HG03280 (cell line): Measurements from ENCODE around the gene CIDEC.

Experiments
- ATAC-seq: cut with Tn5 transposase; IDR thresholded peaks from one replicate; pipeline ENCODE4 v1.9.1; 2021; ENCODE audit warnings: mild to moderate bottlenecking, moderate library complexity; ENCODE audit not compliant: unreplicated experiment

The CIDEC gene, protein sequence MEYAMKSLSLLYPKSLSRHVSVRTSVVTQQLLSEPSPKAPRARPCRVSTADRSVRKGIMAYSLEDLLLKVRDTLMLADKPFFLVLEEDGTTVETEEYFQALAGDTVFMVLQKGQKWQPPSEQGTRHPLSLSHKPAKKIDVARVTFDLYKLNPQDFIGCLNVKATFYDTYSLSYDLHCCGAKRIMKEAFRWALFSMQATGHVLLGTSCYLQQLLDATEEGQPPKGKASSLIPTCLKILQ

DNA sequence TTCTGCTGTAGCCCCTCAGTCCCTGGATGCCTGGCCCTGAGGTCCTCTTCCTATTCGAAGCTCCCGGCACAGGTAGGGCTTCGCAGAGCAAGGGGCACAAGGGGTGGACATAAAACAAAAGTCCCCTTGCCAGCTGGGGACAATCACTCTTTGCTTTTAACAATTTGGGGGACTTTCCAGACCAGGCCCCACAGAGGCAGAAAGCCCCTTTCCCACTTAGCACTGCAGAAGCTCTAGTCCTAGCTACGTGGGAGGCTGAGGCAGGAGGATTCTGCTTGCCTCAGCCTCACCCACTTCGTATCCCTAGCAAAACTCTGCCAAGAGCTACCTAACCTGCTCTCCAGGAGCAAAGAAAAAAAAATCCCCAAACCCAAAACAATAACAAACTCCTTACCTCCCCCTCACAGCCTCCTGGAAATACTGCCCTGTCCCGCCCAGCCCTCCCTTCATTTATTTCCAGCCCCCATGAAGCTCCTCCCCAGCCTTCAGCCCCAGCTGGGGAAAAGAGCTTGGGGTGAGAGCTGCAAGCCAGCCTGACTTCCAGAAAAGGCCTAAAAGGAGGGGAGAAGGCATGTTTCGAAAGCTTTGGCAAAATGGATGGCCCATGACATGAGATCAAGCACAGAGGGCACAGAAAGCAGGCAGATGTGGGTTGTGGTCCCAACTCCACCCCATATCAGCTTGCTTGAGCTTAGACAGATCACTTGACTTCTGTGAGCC, at the start of gene CIDEC:
TSS of gene CIDEC (minus strand) at position 424 of the 720 bp plus-strand sequence. CDS start 1,767 bp downstream, outside the sequence.
- no peak for ATAC-seq

DNA sequence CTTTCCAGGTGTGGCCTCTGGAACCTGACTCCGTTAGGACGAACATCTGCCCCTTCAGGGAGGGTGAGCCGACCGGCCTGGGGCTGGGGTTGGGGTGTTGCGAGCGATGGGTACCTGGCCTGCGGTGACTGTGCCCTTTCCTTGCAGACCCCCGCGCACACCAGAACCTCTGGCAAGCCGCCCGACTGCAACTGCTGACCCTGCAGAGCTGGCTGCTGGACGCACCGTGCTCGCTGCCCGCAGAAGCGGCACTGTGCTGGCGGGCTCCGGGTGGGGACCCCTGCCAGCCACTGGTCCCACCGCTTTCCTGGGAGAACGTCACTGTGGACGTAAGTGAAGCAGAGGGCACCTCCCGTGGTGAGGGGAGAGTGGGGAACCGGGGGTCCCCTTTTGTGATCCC, 48.1 kb upstream of the CIDEC start:
- no peak for ATAC-seq

DNA sequence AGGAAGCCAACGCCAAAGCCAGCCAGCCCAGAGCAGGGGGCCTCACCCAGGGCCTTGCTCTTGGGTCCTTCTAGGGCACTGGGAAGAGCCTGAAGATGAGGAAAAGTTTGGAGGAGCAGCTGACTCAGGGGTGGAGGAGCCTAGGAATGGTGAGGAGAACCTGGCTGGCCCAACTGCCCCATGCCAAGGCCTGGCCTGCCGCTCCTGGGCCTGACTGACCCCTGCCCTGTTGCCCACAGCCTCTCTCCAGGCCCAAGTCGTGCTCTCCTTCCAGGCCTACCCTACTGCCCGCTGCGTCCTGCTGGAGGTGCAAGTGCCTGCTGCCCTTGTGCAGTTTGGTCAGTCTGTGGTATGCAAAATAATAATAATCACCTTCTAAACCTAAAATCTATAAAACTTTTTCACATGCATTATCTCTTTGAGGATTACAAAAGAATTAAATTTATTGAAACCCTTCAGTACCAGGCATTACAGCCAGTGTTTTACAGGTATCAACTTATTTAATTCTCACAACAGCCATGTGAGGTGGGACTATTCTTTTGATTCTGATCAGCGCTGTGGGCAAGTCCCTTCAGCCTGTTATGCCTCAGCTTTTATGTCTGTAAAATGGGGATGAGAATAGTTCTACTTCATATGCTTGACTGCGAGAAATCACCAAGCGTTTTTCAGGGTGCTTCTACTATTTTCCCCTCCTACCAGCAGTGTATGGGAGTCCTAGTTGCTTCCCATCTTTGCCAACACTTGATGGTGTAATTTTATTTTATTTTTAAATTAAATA, 38.4 kb upstream of the CIDEC start:
- ATAC-seq: no peak

DNA sequence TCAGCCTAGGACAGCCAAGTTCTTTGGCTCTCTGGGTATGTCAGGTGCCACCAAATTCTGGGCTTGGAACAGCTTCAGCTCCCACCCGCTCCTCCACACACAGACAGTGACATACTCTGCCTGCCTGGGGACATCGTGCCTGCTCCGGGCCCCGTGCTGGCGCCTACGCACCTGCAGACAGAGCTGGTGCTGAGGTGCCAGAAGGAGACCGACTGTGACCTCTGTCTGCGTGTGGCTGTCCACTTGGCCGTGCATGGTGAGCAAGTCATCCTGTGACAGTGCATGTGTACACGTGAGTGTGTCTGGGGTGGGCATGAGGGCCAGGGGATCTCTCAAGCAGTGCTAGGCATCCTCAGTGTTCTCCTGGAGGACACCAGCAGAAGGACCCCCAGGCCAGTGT, 37.8 kb upstream of the CIDEC start:
- ATAC-seq: no peak

DNA sequence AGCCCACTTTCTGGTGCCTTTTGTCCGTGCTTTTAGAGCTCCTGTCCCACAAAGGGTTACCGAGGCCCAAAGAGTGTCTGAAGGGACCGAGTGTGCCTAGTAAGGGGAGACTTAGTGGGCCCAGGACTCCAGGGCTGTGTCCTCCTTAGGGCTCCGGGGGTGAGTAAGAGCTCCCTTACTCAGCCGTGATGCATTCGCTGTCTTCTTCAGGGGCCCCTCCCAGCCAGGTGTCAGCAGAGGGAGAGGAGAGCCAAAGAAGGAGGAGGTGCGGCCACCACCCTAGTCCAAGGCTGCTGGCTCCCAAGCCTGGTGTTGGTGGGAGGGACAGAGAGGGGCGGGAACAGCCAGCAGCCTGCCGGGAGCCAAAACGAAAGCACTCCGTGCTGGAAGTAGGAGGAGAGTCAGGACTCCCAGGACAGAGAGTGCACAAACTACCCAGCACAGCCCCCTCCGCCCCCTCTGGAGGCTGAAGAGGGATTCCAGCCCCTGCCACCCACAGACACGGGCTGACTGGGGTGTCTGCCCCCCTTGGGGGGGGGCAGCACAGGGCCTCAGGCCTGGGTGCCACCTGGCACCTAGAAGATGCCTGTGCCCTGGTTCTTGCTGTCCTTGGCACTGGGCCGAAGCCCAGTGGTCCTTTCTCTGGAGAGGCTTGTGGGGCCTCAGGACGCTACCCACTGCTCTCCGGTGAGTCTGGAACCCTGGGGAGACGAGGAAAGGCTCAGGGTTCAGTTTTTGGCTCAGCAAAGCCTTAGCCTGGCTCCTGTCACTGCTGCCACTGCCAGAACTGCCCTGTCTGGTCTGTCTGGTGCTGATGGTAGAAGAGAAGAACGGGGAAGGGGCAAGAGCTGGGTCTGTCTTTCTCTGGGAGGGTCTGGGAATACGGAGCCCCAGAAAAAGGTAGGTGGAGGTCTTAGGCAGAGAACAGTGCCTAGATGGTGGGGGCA, 37.0 kb upstream of the CIDEC start, which contains the start of gene IL17RC:
TSS of gene IL17RC (plus strand) at position 365 of the 947 bp plus-strand sequence. CDS start at position 583, 218 bp downstream.
- ATAC-seq: no peak

DNA sequence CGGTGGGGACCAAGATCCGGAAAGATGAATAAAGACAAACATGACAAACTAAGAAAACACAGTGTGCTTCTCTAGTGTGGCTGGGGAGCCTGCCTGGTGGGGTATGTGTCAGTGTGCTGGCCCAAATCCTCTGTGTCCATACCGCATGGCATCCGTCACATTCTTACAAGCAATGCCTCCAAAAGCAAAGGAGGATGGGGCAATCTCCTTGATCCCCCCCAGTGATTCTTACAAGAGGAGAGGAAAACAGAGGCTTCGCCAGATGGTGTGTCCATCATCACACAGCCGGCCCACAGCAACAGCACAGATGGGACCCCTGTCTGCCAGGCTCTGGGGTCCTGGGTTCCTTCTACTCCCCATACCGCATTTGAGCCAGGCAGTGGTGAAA, 36.3 kb upstream of the CIDEC start:
- ATAC-seq: no peak

DNA sequence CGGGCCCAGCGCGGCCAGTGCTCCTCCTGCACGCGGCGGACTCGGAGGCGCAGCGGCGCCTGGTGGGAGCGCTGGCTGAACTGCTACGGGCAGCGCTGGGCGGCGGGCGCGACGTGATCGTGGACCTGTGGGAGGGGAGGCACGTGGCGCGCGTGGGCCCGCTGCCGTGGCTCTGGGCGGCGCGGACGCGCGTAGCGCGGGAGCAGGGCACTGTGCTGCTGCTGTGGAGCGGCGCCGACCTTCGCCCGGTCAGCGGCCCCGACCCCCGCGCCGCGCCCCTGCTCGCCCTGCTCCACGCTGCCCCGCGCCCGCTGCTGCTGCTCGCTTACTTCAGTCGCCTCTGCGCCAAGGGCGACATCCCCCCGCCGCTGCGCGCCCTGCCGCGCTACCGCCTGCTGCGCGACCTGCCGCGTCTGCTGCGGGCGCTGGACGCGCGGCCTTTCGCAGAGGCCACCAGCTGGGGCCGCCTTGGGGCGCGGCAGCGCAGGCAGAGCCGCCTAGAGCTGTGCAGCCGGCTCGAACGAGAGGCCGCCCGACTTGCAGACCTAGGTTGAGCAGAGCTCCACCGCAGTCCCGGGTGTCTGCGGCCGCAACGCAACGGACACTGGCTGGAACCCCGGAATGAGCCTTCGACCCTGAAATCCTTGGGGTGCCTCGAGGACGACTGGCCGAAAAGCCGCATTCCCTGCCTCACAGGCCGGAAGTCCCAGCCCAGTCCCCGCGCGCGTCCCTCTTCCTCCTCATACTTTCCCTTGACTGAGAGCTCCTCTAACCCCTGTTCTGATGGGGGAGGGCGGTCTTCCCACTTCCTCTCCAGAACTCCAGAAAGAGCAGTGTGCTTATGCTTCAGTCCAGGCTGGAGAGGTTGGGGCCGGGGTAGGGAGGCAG, 35.4 kb upstream of the CIDEC start:
- ATAC-seq: no peak

DNA sequence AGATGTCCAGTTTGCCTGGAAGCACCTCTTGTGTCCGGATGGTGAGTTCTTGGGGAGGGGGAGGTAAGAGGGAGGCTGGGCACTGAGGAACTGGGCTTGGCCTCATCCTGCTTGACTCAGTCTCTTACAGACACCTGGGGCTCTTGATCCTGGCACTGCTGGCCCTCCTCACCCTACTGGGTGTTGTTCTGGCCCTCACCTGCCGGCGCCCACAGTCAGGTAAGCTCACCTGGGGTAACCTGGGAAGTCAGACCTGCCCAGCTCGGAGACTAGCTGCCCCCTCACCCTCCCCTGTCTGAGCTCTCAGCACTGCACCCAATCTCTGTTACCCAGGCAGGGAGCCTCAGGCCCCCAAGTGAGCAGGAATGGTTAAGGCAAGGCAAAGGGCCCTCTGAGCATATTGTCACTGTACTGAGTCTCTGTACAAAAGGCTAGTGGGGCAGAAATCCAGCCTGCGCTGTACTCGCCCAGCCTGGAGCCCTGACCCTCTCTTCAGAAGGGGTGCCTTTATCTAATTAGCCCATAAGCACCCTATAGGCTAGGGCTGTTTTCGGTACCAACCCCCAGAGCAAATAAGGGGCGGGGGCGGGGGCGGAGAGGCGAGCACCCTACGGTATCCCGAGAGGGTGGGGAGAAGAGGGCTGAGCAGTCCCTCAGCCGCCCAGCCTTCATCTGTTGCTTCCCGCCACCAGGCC, 34.7 kb upstream of the CIDEC start:
- ATAC-seq: no peak

DNA sequence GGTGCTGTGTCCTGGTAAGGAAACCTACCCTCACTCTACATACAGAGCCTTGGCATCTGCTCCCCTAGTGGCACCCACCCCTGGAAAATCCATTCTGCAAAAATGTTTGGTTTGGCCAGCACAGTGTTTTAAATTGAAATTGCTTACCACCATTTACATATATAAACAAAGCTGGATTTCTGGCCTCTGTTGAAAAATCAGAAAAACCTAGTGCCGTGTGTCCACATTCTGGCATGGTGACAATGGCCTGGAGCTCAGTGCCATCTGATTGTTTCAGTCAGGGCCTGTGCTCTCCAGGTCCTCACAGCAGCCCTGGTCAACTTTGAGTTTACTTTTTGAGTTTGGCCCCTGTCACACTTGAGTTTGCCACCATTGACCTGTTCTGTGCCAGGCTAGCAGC, 34.0 kb upstream of the CIDEC start:
- ATAC-seq: no peak

DNA sequence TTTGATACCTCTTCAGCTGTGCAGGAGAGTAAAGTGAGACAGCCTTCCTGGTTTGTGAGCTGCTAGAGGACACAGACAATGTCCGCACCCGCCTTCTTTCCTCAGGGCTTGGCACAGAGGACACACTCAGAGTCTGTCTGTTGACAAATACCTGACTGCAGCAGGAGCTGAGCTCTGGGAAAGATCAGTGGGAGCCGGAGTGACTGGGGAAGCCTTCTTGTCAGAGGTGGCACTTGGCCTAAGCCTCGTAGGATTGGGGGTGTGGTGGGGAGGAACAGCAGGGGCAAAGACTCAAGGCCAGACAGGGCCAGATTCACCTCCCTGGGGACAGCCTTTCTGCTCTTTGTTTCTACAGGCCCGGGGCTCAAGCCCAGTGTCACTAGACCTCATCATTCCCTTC, 33.5 kb upstream of the CIDEC start:
- no peak for ATAC-seq

DNA sequence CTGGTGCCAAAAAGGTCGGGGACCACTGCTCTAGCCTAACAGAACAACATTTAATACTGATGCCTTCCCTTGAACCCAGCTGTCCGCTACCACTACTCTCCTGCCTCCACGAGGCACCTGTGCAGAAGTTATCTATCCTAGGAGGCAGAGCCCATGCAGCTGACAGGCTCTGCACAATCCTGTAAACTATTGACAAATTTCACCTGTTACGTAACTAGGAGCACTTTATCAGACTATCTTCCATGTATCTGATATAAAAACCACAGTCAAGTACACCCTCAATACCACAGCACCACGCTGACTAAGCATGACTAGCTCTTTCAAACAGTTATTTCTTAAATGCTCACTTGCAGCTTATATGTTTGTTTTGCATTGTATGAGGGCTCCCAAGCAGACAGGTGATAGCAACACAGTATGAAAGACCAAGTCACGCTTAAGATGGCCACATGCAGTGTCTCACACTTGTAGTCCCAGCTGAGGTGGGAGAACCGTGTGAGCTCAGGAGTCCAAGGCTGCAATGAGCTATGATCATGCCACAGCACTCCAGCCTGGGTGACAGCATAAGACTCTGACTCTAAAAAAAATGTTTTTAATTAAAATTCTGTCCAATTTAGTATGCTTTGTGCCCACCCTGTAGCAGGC, 32.4 kb upstream of the CIDEC start:
- ATAC-seq: no peak

DNA sequence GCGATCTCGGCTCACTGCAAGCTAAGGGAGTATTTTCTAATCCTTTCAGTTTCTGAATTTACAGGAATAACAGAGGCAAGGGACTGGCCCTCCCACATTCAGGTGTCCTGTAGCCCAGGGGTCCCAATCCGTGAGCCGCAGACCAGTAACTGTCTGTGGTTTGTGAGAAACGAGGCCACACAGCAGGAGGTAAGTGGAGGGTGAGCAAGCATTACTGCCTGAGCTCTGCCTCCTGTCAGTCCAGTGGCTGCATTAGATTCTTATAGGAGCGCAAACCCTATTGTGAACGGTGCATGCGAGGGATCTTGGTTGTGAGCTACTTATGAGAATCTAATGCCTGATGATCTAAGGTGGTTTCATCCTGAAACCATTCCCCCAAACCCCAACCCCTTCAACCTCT, 31.8 kb upstream of the CIDEC start:
- no peak for ATAC-seq

DNA sequence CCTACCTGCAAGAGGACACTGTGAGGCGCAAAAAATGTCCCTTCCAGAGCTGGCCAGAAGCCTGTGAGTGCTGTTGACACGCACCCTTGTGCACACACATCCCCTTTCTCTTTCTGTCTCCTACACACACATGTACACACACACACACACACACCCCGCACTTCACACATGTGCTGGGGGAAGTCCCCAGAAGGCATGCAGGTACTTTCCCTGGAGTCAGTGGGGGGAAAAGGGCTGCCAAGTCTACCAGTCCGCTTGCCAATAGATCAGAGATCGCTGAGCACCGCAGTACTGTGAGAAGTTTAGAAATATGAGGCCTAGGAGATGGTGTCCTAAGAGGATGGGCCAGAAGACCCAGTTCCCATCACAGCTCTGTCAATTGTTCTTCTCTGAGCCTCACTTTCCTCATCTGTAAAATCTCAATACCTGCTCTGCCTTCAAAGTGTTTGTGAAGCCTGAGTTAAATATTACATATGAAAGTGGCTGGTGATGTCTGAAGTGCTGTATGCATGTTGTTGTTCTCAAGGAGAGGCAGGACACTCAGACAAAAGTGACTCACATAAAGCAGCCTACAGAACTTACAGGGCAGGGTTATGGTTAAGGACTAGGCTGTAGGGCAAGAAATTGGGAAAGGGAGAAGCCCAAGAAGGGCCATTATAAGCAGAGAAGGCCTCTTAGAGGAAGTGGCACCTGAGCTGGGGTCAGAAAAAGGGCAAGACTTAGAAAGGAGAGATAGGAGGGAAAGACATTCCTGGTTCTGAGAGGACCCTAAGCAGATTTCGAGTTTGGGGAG, 29.4 kb upstream of the CIDEC start:
- ATAC-seq: no peak

DNA sequence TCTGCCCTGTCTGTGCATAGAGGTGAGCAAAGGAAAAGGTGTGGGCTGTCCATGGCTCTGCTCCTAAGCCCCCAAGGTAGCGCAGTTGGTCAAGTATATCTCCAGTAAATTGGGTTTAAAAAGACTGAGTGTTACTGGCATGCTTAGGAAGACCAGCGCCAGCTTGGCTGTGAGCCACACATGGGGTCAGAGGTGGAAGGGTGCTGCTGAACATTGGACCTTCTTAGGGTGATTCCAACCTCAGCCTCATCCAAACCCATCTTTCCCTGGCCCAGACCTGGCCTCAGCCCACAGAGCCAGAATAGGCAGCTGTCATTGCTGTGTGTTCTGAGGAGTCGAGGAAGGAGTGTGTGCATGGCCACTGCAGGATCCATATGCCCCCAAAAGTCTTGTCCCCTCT, 28.2 kb upstream of the CIDEC start:
- ATAC-seq: no peak

DNA sequence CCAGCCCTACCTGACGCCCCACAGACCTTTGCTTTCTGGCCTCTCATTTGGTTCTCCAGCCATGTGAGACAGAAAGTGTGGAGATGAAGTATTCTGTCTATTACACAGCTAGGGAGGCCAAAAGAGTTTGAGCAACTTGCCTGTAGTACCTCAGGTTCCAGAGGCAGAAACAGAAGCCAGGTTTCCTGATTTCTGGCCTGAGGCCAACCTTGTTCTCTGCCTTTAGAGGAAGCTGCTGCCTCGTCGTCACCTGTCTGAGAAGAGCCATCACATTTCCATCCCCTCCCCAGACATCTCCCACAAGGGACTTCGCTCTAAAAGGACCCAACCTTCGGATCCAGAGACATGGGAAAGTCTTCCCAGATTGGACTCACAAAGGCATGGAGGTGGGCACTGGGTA, 26.4 kb upstream of the CIDEC start:
- no peak for ATAC-seq

DNA sequence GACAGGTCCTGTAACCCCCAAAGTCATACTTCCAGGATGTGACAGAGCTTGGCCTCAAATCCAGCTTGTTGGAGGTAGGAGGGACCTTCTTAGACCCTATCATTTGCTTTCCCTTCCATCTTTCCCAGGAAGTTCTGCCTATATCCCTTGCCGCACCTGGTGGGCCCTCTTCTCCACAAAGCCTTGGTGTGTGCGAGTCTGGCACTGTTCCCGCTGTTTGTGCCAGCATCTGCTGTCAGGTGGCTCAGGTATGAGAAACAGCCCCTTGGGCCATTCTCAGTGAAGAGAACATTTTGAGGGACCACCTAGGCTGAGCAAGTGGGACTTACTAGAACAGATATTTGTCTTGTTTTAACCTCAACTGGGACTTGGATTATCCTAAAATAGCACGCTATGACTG, 23.9 kb upstream of the CIDEC start:
- no peak for ATAC-seq

DNA sequence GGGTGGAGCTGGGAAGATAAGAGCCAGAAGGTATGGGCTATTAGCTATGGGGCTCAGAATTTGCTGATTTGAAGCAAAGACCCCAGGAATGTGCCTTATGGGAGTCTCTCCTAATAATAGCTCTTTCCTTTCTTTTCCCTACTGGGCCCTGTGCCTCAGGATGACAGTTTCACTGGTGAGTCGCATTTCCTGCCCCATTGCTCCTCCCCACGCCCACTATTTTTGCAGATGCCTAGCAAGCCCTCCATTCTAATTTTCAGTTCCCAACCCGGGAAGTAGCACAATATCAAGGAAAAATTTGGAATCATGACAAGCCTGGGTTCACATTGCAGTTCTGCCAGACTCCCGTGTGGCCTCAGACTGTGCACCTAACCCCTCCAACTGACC, 23.2 kb upstream of the CIDEC start:
- no peak for ATAC-seq
